GM12892 (cell line): ENCODE measurements around the gene AMOTL1.

Experiments used
- POLR2A ChIP-seq: IDR thresholded peaks from 2 replicates; pipeline ENCODE4 v1.6.1; 2011; ENCODE audit warnings: low read depth, low read length, control low read depth
- POLR2AphosphoS5 ChIP-seq: IDR thresholded peaks from 2 replicates; pipeline ENCODE4 v1.6.1; 2011; ENCODE audit warnings: low read depth, low read length, control low read depth
- TAF1 ChIP-seq: IDR thresholded peaks from 2 replicates; pipeline ENCODE4 v1.6.1; 2011; ENCODE audit warnings: low read depth, mild to moderate bottlenecking, control low read depth, low read length, borderline replicate concordance

DNA sequence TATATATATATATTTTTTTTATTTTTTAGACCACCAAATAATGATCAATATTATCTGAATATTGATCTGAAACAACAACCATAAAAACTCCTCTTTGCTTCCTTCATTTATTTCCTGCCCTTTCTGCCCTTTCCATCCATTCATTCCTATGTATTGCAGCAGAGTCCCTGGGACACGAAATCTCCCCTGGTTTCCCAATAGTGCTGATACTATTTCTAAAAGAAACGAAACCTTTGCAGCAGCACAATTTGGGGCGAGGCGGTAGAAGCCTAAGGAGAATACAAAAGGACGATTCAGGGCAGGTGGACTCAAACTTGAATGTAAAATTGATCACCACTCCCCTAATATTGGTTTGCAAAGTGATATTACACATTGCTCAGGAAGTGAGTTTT, 16.9 kb upstream of the AMOTL1 start:
- TF ChIP-seq POLR2AphosphoS5 (no peak), POLR2A (no peak), TAF1 (no peak)
